ENCODE measurements around the gene HLF.

Gene HLF, protein sequence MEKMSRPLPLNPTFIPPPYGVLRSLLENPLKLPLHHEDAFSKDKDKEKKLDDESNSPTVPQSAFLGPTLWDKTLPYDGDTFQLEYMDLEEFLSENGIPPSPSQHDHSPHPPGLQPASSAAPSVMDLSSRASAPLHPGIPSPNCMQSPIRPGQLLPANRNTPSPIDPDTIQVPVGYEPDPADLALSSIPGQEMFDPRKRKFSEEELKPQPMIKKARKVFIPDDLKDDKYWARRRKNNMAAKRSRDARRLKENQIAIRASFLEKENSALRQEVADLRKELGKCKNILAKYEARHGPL

DNA sequence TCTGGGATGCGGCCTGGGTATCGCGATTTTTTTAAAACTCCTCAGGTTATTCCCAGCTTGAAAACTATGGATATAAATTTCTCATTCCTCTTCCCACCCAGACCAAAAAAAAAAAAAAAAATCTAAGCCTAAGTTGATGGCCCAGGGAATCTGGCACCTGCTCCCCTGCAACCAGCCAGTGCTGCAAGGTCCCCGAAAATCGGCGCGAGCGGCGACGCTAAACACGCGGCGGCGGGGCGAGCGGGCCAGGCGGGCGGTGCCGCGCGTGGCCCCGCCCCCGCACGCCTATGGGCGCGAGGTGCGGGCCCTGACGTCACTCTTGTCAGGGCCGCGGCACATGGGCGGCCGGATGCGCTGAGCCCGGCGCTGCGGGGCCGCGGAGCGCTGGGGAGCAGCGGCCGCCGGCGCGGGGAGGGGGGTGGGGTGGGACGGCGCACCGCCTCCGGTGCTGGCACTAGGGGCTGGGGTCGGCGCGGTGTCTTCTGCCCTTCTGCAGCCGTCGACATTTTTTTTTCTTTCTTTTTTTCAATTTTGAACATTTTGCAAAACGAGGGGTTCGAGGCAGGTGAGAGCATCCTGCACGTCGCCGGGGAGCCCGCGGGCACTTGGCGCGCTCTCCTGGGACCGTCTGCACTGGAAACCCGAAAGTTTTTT is at the start of gene HLF:
HLF (plus strand) TSS at position 316 of the 654 bp plus-strand sequence. CDS start 525 bp downstream, outside the sequence.
- peak; percentile 89 to 95 for DNase-seq

GRCh38 chr17:55215711-55216110 is 49.0 kb upstream of the HLF start:
- DNase-seq: no peak

- DNase-seq: no peak
Observed at GRCh38 chr17:55216888-55217287, 47.9 kb upstream of the HLF start.

- no peak for DNase-seq
Observed at GRCh38 chr17:55219459-55219858, 45.3 kb upstream of the HLF start.

GRCh38 chr17:55219934-55220333 is 44.8 kb upstream of the HLF start:
- peak in 1 of 2 experiments; percentile 15 for DNase-seq

DNA sequence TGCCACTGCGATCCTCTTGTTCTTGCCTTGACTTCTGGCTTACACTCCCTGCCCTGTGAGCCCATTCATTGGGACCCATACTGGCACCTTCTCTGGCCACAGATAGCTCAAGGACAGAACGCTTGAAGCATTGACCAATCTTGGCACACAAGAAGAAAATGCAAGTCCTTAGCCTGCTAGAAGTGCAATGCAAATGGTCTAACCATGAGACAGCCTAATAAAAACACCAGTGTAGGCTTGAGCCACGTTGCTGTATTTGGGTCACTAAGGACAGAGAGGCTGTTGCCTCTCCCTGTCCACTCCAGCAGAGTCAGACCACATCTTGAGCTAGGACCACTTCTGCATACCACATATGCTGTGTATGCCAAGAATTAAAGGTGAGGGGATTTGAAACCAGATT is 41.2 kb upstream of the HLF start:
- DNase-seq: no peak

- DNase-seq: no peak
Observed at GRCh38 chr17:55224746-55225145, 40.0 kb upstream of the HLF start.

DNA sequence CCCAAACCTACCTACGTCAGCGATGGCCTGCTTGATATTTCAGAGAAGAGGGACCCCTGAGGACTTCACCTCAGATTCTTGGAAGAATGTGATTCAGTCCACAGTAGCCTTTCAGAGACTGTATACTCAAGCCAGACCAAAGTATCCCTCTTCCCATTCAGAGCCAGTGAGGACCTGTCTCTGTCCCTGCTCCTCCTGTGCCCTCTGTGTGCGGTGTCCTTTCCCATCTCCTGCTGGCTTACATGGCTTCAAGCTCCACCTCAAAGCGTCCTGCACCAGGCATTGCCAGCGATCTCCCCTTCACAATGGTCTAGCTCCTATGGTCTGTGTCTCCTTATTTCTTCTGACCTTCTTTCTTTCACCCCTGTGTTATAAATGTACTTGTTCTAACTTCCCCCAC is 39.5 kb upstream of the HLF start:
- no peak for DNase-seq

DNA sequence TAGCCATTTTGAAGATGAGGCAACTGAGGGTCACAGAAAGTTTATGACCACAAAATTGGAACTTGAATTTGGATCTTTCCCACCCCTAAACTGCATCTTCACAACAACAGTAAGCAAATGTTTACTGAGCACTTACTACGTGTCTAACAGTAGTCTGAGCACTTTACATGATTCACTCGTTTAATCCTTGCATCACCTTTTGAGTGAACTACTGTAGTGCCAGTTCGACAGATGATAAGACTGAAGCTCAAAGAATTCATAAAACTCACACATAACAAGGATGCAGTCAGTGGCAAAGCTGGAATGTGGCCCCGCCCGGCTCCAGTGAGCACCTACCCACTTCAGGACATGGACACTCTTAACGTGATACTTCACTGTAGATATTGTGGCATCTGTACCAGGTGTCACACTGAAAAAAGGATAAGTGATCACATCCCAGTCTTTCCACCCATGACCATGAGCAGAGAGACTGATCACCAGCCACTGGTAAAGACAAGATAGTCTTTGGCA is 36.0 kb upstream of the HLF start:
- no peak for DNase-seq

DNA sequence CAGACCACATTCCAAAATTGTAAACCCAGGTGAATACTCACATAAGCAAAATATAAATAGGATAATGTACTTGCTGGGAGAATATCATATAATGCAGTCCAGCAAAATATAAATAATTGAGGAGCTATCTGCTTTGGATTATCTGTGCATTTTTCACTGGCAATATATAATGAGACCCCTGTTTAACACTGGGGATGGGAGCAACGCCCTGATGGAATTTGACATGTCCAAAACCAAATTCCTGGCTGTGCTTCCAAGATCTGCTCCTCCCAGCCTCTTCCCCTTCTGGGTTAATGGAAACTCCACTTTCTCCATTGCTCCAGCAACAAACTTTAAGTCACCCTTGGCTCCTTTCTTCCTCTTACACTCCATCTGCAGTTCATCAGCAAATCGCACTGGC is 35.5 kb upstream of the HLF start:
- DNase-seq: no peak

- no peak for DNase-seq
Observed at GRCh38 chr17:55230716-55231115, 34.0 kb upstream of the HLF start.

- DNase-seq: no peak
Observed at GRCh38 chr17:55233840-55234239, 30.9 kb upstream of the HLF start.

DNA sequence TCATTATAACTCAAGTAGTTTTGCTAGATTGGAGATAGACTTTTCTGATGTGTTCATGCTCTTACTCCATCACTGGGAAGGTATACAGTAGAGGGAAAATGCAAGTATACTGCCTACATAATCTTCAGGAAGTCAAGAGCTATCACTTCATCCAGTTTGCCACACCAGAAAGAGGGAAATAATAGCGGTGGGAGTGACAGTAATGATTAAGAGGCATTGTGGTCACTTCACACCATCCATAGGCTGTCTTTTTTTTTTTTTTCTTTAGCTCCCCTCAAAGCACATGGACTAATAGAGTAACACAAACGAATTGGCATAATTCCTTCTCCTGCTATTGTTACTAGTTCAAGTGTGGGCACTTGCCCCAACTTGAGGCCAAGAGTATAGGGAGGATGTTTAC is 28.4 kb upstream of the HLF start:
- no peak for DNase-seq

- no peak for DNase-seq
Observed at GRCh38 chr17:55237268-55237667, 27.5 kb upstream of the HLF start.

DNA sequence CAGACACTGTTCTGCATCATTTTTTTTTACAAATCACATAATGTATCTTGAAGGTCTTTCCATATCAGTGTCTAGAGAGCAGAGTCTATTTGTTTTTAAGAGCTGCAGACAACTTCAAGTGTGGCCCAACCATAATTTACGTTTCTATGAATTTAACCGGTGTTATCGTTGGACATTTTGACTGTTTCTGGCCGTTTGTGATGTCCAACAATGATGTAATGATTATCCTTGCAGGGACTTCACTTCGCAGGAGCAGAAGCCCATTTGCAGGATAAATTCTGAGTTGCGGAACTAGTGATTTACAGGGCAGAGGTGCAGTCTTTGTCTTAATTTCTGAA is 26.9 kb upstream of the HLF start:
- DNase-seq: no peak

GRCh38 chr17:55238179-55238930 is 26.4 kb upstream of the HLF start:
- DNase-seq: peak; percentile 96 to 98

- DNase-seq: peak; percentile 38 to 70
Observed at GRCh38 chr17:55238931-55239297, 25.8 kb upstream of the HLF start.

- no peak for DNase-seq
Observed at GRCh38 chr17:55241097-55241496, 23.7 kb upstream of the HLF start.

DNA sequence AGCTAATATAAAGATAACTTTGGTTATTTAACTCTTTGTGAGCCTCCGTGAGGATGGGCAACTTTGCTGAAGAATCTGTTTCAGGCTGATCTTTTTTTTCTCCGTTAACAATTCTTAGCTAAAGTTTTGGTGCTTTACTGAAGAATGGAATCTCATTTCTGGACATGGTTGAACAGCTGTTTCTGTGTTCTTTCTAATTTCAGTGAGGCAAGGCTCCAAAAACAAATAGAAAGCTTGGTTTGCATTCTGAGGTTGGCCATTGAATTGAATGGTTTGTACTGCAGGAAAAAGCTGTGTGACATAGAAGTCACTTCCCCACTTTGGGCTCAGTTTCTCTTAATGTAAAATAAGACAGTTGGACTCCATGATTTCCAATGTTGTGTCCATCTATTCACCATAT is 22.3 kb upstream of the HLF start:
- DNase-seq: no peak

GRCh38 chr17:55245986-55246385 is 18.8 kb upstream of the HLF start:
- no peak for DNase-seq

DNA sequence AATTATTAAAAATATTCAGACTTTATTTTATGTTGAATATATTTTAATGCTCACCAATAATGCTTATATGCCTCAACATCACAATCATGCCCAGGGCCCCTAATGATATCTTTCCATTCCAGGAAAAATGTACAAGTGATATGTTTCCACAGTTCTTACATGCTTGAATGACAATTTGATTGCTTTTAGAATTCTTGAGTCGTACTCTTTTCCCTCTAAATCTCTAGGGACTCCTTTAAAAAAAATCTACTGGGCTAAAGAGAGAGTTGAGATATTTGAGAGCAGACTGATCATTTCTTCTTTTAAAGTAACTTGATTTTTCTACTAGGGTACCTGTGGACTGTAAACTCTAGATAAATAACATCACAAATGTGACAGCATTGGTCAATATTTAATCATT is 18.2 kb upstream of the HLF start:
- DNase-seq: no peak

DNA sequence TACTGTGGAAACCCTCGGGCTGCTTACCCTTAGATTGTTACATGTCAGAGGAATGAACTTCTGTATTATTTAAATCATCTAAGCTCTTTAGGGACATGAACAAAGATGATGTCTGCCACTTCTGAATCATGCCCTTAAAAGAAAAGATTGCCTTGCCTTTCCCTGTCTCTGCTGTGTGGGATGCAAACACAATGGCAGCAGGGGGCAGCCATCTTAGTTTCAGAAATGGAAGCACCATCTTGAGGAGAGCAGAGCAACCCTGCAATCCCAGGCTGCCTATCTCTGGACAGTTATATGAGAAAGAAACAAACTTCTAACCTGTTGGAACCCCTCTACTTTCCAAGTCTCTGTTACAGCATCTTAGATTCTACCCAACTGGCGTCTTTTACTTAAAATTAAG is 16.7 kb upstream of the HLF start:
- no peak for DNase-seq

- DNase-seq: no peak
Observed at GRCh38 chr17:55249861-55250260, 14.9 kb upstream of the HLF start.

- DNase-seq: no peak
Observed at GRCh38 chr17:55254375-55254774, 10.4 kb upstream of the HLF start.
